PC-9 (cell line): ENCODE measurements around the gene KRTAP5-11. TPM values are rescaled to one million over a fixed set of nuclear protein-coding genes. Genes with fewer than 3 reads are reported as not detected.
A peak's percentile ranks its signal among the peaks of the same experiment; 100 is the strongest.
"Not testable (repeated sequence)": the region's sequence is repeated elsewhere in the genome, so short reads cannot be mapped to it uniquely, and the experiment has no call there.

ENCODE experiments used
- BruUV-seq: library from RNA; stranded (reverse); fragments of 400-500 nt; replicated peaks from 2 replicates; lab custom pipeline; 2021; lab: Mats Ljungman, UMichigan
- CTCF ChIA-PET: fragments of 300-600 bp; sonication (Branson Sonifier 250); formaldehyde crosslinking; loops from one replicate; lab custom pipeline; 2022; ENCODE audit warnings: antibody characterized with exemption; lab: Charles Lee
- POLR2A ChIA-PET: fragments of 300-600 bp; sonication (Branson Sonifier 250); formaldehyde crosslinking; loops from one replicate; lab custom pipeline; 2022; ENCODE audit warnings: antibody characterized with exemption; ENCODE audit not compliant: unreplicated experiment; lab: Charles Lee
- DNase-seq, 2 experiments: peaks; one replicate each; pipeline versions ENCODE4 v3.0.0 to v3.0.0-alpha.2; 2015 to 2022; ENCODE audit warnings: mixed read lengths in 1 of 2
- H2AFZ ChIP-seq: fragments of 200-600 bp; sonication (generic); 2 replicates; pipeline ENCODE4 v1.8.1; 2017; ENCODE audit warnings: antibody characterized with exemption
- H3F3A ChIP-seq: fragments of 200-600 bp; sonication (generic); 2 replicates; pipeline ENCODE4 v1.8.1; 2017; ENCODE audit warnings: antibody characterized with exemption, mild to moderate bottlenecking, low read depth; ENCODE audit not compliant: insufficient read depth
- H3K27ac ChIP-seq: fragments of 200-600 bp; sonication (generic); 2 replicates; pipeline ENCODE4 v1.6.1; 2016; ENCODE audit warnings: mixed run types
- H3K27me3 ChIP-seq: fragments of 200-600 bp; sonication (generic); 2 replicates; pipeline ENCODE4 v1.6.1; 2016; ENCODE audit warnings: low read depth, mixed run types; ENCODE audit not compliant: insufficient read depth
- H3K36me3 ChIP-seq: fragments of 200-600 bp; sonication (generic); 2 replicates; pipeline ENCODE4 v1.6.1; 2016; ENCODE audit warnings: low read depth, mixed run types
- H3K4me1 ChIP-seq: fragments of 200-600 bp; sonication (generic); replicated peaks from 2 replicates; pipeline ENCODE4 v1.6.1; 2016; ENCODE audit warnings: mixed run types; ENCODE audit not compliant: insufficient read depth
- H3K4me2 ChIP-seq: fragments of 200-600 bp; sonication (generic); 2 replicates; pipeline ENCODE4 v1.6.1; 2017; ENCODE audit warnings: mixed run types
- H3K4me3 ChIP-seq: fragments of 200-600 bp; sonication (generic); 2 replicates; pipeline ENCODE4 v1.6.1; 2016; ENCODE audit warnings: mixed run types
- H3K79me2 ChIP-seq: fragments of 200-600 bp; sonication (generic); 2 replicates; pipeline ENCODE4 v1.6.1; 2017; ENCODE audit warnings: low read depth, mixed run types
- H3K9me2 ChIP-seq: fragments of 200-600 bp; sonication (generic); 2 replicates; pipeline ENCODE4 v1.8.1; 2017; ENCODE audit warnings: mild to moderate bottlenecking; ENCODE audit not compliant: insufficient read depth
- H3K9me3 ChIP-seq: fragments of 200-600 bp; sonication (generic); 2 replicates; pipeline ENCODE4 v1.8.1; 2016; ENCODE audit warnings: low read depth; ENCODE audit not compliant: insufficient read depth
- H4K20me1 ChIP-seq: fragments of 200-600 bp; sonication (generic); 2 replicates; pipeline ENCODE4 v1.8.1; 2017; ENCODE audit not compliant: insufficient read depth
- CTCF ChIP-seq: fragments of 200-600 bp; sonication (generic); conservative IDR thresholded peaks from 2 replicates; pipeline ENCODE4 v1.6.1; 2017; ENCODE audit warnings: mixed run types, antibody characterized with exemption, mild to moderate bottlenecking, moderate library complexity
- intact Hi-C: fragments of 100-400 bp; cut with micrococcal nuclease; formaldehyde crosslinking; loops from one replicate; pipeline ENCODE4 v1.10.0; 2022; ENCODE audit not compliant: unreplicated experiment
- total RNA-seq: library from RNA; stranded (reverse); gene quantifications from 2 replicates; pipeline ENCODE4 v1.2.3, GENCODE V29; 2021

The KRTAP5-11 gene
- total RNA-seq, 1 experiment from 2014 or later, result not detected

DNA sequence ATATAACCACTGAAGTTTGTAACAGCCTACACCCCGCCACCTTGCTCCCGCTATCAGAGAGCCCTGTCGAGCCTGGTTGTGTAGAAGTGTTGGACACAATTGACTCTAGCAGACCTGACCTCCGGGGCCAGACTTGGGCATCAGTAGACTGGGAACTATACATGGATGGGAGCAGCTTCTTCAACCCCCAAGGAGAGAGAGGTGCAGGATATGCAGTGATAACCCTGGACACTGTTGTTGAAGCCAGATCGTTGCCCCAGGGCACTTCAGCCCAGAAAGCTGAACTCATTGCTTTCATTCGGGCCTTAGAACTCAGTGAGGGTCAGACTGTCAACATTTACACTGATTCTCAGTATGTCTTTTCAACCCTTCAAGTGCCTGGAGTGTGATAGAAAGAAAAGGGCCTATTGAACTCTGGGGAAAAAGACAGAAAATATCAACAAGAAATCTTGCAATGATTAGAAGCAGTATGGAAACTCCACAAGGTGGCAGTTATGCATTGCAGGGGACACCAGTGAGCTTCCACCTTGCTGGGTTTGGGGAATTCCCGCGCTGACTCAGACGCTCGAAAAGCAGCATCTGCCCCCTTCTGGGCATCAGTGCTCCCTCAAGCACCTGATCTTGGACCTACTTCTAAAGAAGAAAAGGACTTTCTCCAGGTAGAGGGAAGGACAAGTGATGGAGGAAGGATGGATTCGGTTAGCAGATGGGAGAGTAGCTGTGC lies 6.3 kb upstream of the KRTAP5-11 start:
- Histone ChIP-seq H3K27ac (peak overlapping the region; percentile 29; the same call in 1 of the 2 replicates), H3K4me1 (peaks cover 13% of the 10 kb centered on the region), H3K4me2 (peak overlapping the region; percentile 52)
- H3K36me3 ChIP-seq, H4K20me1 ChIP-seq, H3F3A ChIP-seq, POLR2A ChIA-PET, H3K79me2 ChIP-seq, H2AFZ ChIP-seq, H3K4me3 ChIP-seq, BruUV-seq, H3K9me2 ChIP-seq, H3K27me3 ChIP-seq, H3K9me3 ChIP-seq: not testable (repeated sequence)
- intact Hi-C loops, result loop anchor here (2.0 to 10.0 kb wide), 2 partner anchors 134 to 290 kb away; partner anchors contain the start of gene NADSYN1
- CTCF ChIA-PET, result interaction anchor here (1.1 kb wide), 1 partner anchor 9 kb away, joined by 8 read pairs; no protein-coding TSS in a partner anchor
- TF ChIP-seq CTCF, result peak; percentile 67
- DNase-seq, result peak; percentile 64 to 74

DNA sequence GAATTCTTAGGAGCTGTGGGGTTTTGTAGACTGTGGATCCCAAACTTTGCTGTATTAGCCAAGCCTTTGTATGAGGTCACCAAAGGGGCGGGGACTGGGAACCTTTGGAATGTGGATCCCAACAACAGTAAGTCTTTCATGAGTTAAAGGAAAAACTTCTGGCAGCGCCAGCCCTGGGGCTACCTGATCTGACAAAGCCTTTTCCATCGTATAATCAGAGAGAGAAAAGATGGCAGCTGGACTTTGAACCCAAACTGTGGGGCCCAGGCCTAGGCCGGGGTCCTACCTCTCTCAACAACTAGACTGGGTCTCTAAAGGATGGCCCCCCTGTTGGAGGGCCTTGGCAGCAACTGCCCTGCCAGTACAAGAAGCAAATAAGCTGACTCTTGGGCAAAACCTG lies 5.6 kb upstream of the KRTAP5-11 start:
- H3K79me2 ChIP-seq, H3K27me3 ChIP-seq, H4K20me1 ChIP-seq, H2AFZ ChIP-seq, BruUV-seq, H3K36me3 ChIP-seq, H3K9me3 ChIP-seq, H3K9me2 ChIP-seq, POLR2A ChIA-PET, H3K27ac ChIP-seq, H3K4me3 ChIP-seq: not testable (repeated sequence)
- peaks cover 10% of the 10 kb centered on the region for H3F3A ChIP-seq
- intact Hi-C loops, result loop anchor here (2.0 to 10.0 kb wide), 2 partner anchors 134 to 290 kb away; partner anchors contain the start of gene NADSYN1
- DNase-seq, result peak in 1 of 2 experiments; percentile 24
- H3K4me2 ChIP-seq, result 0 out of 2 replicates have a peak overlapping the region, but pooled peaks have one; percentile 52
- H3K4me1 ChIP-seq, result peaks cover 13% of the 10 kb centered on the region
- CTCF ChIA-PET, result interaction anchor here (0.6 kb wide), 1 partner anchor 367 kb away, joined by 3 read pairs; no protein-coding TSS in a partner anchor

- DNase-seq, H3K36me3 ChIP-seq, H3K27ac ChIP-seq, H3K4me2 ChIP-seq, H3K9me3 ChIP-seq, H3K4me3 ChIP-seq, POLR2A ChIA-PET, H2AFZ ChIP-seq, BruUV-seq, CTCF ChIA-PET, H3K79me2 ChIP-seq, H3K9me2 ChIP-seq, H4K20me1 ChIP-seq, H3K27me3 ChIP-seq: not testable (repeated sequence)
- Histone ChIP-seq H3K4me1 (peaks cover 22% of the 10 kb centered on the region), H3F3A (peaks cover 18% of the 10 kb centered on the region)
- intact Hi-C loops, result loop anchor here (10.0 kb wide), 1 partner anchor 131 kb away; the partner anchor contains the start of gene NADSYN1
Observed at GRCh38 chr11:71585673-71586072, 3.0 kb upstream of the KRTAP5-11 start.

- BruUV-seq, H3K9me2 ChIP-seq, H3K4me2 ChIP-seq, H3K4me3 ChIP-seq, POLR2A ChIA-PET, H3K9me3 ChIP-seq, H3K27me3 ChIP-seq, H3K36me3 ChIP-seq, H4K20me1 ChIP-seq, DNase-seq, H2AFZ ChIP-seq, H3F3A ChIP-seq, H3K27ac ChIP-seq, CTCF ChIA-PET, H3K79me2 ChIP-seq: not testable (repeated sequence)
- intact Hi-C loops, result loop anchor here (10.0 kb wide), 1 partner anchor 128 kb away; the partner anchor contains the start of gene NADSYN1
- peaks cover 13% of the 10 kb centered on the region for H3K4me1 ChIP-seq
Observed at GRCh38 chr11:71582969-71583368, 294 bp upstream of the KRTAP5-11 start.
